ENCODE results near the gene HMOX1. TPM values are rescaled to one million over a fixed set of nuclear protein-coding genes. Genes with fewer than 3 reads are reported as not detected.

HMOX1 gene
- total RNA-seq, 1 experiment from 2014 or later: 93.0 TPM

DNA sequence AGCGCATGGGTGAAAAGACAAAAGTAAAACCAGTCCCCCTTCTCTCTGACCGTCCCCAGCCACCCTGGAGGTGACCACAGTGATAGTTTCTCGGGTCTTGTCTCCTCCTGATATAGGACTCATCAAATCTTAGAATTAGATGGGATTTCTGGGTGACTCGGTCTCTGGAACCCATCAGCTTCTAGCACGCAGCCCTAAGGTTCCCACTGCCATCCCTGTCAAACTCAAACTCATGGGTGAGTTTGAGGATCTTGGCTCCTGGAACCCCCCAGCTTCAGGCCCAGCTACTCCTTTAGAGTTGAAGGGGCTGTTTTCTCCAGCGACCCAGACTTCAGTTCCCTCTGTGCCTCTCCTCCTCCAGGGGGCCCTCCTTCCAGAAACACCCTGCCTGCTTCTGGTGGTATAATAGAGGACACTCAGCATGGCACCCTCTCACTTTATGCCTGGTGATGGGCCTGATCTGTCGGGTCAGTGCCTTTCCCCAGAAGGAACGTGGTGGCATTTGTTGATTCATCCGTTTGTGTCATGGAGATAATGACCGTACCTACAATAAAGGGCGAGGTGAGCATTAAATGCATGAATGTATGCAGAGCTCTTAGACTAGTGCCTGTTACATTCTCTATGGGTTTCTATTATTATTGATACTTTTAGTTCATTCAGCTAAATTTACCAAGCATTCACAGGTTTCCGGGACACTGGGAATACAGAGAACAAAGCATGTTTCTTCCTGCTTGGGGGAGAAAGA is 50.8 kb downstream of the HMOX1 start:
- Histone ChIP-seq H3K27me3 (replicated peaks; ENCODE audit: control insufficient read depth, insufficient read depth, low read length) (no peaks in the 10 kb centered on the region), H3K4me3 (ENCODE audit: low read depth, low read length) (no peak overlapping the region), H3K9me3 (no peaks in the 10 kb centered on the region), H3K4me1 (no peaks in the 10 kb centered on the region), H3K36me3 (ENCODE audit: control insufficient read depth, insufficient read depth, low read length) (peaks cover 3% of the 10 kb centered on the region)
- TF ChIP-seq, protein P1, sequence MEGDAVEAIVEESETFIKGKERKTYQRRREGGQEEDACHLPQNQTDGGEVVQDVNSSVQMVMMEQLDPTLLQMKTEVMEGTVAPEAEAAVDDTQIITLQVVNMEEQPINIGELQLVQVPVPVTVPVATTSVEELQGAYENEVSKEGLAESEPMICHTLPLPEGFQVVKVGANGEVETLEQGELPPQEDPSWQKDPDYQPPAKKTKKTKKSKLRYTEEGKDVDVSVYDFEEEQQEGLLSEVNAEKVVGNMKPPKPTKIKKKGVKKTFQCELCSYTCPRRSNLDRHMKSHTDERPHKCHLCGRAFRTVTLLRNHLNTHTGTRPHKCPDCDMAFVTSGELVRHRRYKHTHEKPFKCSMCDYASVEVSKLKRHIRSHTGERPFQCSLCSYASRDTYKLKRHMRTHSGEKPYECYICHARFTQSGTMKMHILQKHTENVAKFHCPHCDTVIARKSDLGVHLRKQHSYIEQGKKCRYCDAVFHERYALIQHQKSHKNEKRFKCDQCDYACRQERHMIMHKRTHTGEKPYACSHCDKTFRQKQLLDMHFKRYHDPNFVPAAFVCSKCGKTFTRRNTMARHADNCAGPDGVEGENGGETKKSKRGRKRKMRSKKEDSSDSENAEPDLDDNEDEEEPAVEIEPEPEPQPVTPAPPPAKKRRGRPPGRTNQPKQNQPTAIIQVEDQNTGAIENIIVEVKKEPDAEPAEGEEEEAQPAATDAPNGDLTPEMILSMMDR (IDR thresholded peaks at IDR 0.05; ENCODE audit: insufficient read depth in 1 of 2, low read depth in 1 of 2, low read length in 1 of 2, severe bottlenecking in 1 of 2, unreplicated experiment in 1 of 2): no peak
- H3K27me3 Mint-ChIP-seq (ENCODE audit: insufficient read depth, unreplicated experiment): no peaks in the 10 kb centered on the region
- no peaks in the 10 kb centered on the region for H3K4me1 Mint-ChIP-seq (ENCODE audit: low read depth, unreplicated experiment)
- H3K9me3 Mint-ChIP-seq (ENCODE audit: unreplicated experiment): no peaks in the 10 kb centered on the region
- intact Hi-C loops (cut with micrococcal nuclease; ENCODE audit: unreplicated experiment): loop anchor here (1.0 to 5.0 kb wide), 2 partner anchors 79 to 152 kb away; no protein-coding TSS in a partner anchor
- H3K27ac Mint-ChIP-seq (ENCODE audit: unreplicated experiment): no peak overlapping the region
- H3K36me3 Mint-ChIP-seq (ENCODE audit: insufficient read depth, unreplicated experiment): peaks cover 54% of the 10 kb centered on the region
- ChIA-PET CTCF (interaction anchor here (0.6 to 1.6 kb wide), 5 partner anchors 81 to 362 kb away, joined by 3 to 14 read pairs (median 5); no protein-coding TSS in a partner anchor), POLR2A (no interaction called here)
- BruUV-seq (replicated peaks): no TSS peak
- no peak overlapping the region for H3K4me3 Mint-ChIP-seq (ENCODE audit: unreplicated experiment)
- no peak for DNase-seq

DNA sequence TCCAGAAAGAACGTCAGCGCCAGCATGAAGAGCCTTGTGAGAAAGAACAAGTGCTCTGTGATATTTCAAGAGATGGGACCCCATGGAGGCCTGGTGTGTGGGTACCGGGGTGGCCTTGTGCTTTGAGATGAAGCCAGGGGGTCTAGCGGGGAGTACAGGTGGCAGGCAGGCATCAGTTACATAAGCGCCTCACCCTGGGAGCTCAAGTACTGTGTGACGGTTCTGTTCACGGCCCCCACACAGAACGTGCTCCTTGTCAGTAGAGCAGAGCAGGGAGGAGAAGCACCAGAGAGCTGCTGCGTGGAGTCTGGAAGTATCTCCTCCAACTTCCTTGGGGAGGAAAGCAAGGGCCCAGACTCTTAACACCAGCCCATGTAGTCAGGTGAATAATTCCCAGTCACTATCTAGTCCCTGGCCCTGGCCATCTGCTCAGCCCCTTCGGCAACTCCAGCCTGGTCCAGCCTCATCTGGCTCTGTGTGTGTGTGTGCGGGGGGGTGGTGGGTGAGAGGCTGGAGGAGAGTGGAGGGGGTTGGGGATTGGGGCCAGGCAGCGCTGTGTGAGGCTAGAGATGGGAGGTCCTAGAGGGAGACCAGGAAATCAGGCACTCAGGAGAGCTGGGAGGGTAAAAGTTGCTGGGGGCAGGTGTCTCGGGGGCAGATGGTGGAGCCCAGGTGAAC is 51.5 kb downstream of the HMOX1 start:
- no TSS peak for BruUV-seq (replicated peaks)
- Mint-ChIP-seq H3K27ac (ENCODE audit: unreplicated experiment) (no peak overlapping the region), H3K4me1 (ENCODE audit: low read depth, unreplicated experiment) (no peaks in the 10 kb centered on the region), H3K4me3 (ENCODE audit: unreplicated experiment) (no peak overlapping the region), H3K9me3 (ENCODE audit: unreplicated experiment) (no peaks in the 10 kb centered on the region), H3K36me3 (ENCODE audit: insufficient read depth, unreplicated experiment) (peaks cover 54% of the 10 kb centered on the region), H3K27me3 (ENCODE audit: insufficient read depth, unreplicated experiment) (no peaks in the 10 kb centered on the region)
- TF ChIP-seq, protein P1 (IDR thresholded peaks at IDR 0.05; ENCODE audit: insufficient read depth in 1 of 2, low read depth in 1 of 2, low read length in 1 of 2, severe bottlenecking in 1 of 2, unreplicated experiment in 1 of 2): no peak
- intact Hi-C loops (cut with micrococcal nuclease; ENCODE audit: unreplicated experiment): loop anchor here (5.0 kb wide), 1 partner anchor 80 kb away; no protein-coding TSS in a partner anchor
- no peak for DNase-seq
- ChIA-PET CTCF (no interaction called here), POLR2A (no interaction called here)
- H3K4me1 ChIP-seq: no peaks in the 10 kb centered on the region
- H3K4me3 ChIP-seq (ENCODE audit: low read depth, low read length): no peak overlapping the region
- H3K9me3 ChIP-seq: no peaks in the 10 kb centered on the region
- H3K36me3 ChIP-seq (ENCODE audit: control insufficient read depth, insufficient read depth, low read length): peaks cover 3% of the 10 kb centered on the region
- no peaks in the 10 kb centered on the region for H3K27me3 ChIP-seq (replicated peaks; ENCODE audit: control insufficient read depth, insufficient read depth, low read length)

DNA sequence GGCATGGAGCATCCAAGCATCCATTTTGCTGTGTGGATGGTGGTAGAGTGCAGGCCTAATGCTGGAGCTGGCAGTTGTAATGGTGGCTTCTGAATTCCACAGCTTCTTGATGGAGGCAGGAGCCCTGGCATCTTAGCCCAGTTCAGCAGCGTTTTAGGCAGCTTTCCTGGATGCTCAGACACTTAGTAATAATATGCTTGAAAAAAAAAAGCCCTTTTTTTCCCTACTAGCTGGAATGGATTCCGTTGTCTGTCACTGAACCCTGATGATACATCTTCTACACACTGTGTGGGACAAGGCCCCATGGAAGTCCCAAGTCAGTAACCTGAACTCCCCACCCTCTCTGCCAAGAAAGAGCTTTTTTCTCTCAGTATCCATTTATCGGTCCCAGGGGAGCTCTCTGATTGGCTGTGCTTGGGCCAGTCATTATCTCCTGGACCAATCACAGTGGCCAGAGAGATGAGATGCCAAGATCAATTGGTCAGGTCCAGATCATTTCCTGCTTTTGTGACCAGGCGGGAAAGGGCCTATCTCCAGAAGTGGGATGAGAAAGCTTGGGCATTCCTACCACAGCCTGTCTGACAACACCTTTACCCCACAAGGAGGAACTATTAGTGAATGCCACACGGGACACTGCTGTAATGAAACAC is 53.3 kb downstream of the HMOX1 start:
- H3K4me1 ChIP-seq: no peaks in the 10 kb centered on the region
- no peak for DNase-seq
- H3K9me3 Mint-ChIP-seq (ENCODE audit: unreplicated experiment): peaks cover 11% of the 10 kb centered on the region
- BruUV-seq (replicated peaks): no TSS peak
- POLR2A ChIA-PET: no interaction called here
- peaks cover 50% of the 10 kb centered on the region for H3K36me3 Mint-ChIP-seq (ENCODE audit: insufficient read depth, unreplicated experiment)
- H3K36me3 ChIP-seq (ENCODE audit: control insufficient read depth, insufficient read depth, low read length): peaks cover 3% of the 10 kb centered on the region
- H3K4me1 Mint-ChIP-seq (ENCODE audit: low read depth, unreplicated experiment): no peaks in the 10 kb centered on the region
- no peak overlapping the region for H3K27ac Mint-ChIP-seq (ENCODE audit: unreplicated experiment)
- H3K27me3 ChIP-seq (replicated peaks; ENCODE audit: control insufficient read depth, insufficient read depth, low read length): no peaks in the 10 kb centered on the region
- intact Hi-C loops (cut with micrococcal nuclease; ENCODE audit: unreplicated experiment): loop anchor here (5.0 kb wide), 1 partner anchor 82 kb away; no protein-coding TSS in a partner anchor
- TF ChIP-seq, protein P1 (IDR thresholded peaks at IDR 0.05; ENCODE audit: insufficient read depth in 1 of 2, low read depth in 1 of 2, low read length in 1 of 2, severe bottlenecking in 1 of 2, unreplicated experiment in 1 of 2): no peak
- no peaks in the 10 kb centered on the region for H3K9me3 ChIP-seq
- no peak overlapping the region for H3K4me3 ChIP-seq (ENCODE audit: low read depth, low read length)
- H3K27me3 Mint-ChIP-seq (ENCODE audit: insufficient read depth, unreplicated experiment): no peaks in the 10 kb centered on the region
- H3K4me3 Mint-ChIP-seq (ENCODE audit: unreplicated experiment): no peak overlapping the region
- CTCF ChIA-PET: interaction anchor here (0.7 kb wide), 1 partner anchor 505 kb away, joined by 4 read pairs; no protein-coding TSS in a partner anchor
